CD4-positive, alpha-beta T cell treated with Interleukin-12 subunit alpha and Interleukin-12 subunit beta, for 1 hour (primary cell): ENCODE measurements around the gene ZNF532.
"Not testable (repeated sequence)": the region's sequence is repeated elsewhere in the genome, so short reads cannot be mapped to it uniquely, and the experiment has no call there.

Experiments
- DNase-seq: peaks from one replicate; pipeline ENCODE4 v3.0.0-alpha.2; 2020

Gene ZNF532

DNA sequence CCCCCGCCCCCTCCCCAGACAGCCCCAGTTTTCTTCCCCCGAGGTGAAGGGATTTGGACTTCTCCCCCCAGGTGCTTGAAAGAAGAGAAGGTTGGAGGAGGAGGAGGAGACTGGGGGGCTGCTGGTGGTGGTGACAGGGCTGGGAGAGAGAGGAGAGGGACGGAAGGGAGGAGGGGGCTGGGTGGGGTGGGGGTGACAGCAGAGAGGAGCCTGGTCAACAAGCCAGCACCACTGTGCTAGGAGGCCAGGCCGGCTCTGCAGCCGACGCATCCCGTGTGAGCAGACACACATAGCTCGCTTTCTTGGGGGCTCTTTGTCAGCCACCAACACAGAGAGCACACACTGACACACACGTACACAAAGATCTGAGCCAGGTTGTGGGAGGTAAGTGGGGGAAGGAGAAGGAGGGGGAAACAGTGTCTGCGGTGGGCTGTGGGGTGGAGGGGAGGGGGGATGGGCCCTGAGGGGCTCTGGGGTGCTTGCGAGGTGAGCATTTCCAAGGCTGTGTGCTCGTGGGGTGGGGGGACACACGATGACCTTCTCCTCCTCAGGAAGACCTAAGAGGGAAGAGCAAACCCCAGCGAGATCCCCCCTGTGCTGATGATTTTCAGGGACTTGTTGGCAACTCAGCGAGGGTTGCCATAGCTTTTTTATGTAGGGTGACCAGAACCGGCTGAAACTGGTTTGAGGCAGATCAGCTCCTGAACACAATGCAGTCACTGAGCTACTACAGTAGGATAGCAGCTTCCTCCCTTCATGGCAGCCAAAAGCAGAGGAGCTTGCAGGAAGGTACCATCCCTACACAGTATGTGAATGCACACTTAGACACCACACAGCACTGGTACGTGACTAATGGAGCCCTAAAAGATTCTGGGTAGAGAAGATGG, at the start of gene ZNF532:
Gene ZNF532 (plus strand): TSS at position 732 of the 887 bp plus-strand sequence. CDS start 53,411 bp downstream, outside the sequence.
- peak; percentile 11 for DNase-seq

GRCh38 chr18:58819051-58819450, 45.6 kb upstream of the ZNF532 start:
- peak; percentile 50 for DNase-seq

GRCh38 chr18:58820251-58820650, 44.4 kb upstream of the ZNF532 start:
- no peak for DNase-seq

DNA sequence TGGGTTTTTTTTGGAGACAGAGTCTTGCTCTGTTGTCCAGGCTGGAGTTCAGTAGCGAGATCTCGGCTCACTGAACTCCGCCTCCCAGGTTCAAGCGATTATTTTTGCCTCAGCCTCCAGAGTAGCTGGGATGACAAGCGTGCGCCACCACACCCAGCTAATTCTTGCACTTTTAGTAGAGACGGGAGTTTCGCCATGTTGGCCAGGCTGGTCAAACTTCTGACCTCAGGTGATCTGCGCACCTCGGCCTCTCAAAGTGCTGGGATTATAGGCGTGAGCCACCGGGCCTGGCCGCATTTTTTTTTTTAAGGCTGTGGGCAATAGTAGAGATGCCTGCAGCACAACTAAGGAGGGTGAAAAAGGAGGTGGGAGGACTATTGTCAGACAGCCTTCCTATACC, 41.7 kb upstream of the ZNF532 start:
- no peak for DNase-seq

- no peak for DNase-seq
Observed at GRCh38 chr18:58823412-58823811, 41.3 kb upstream of the ZNF532 start.

DNA sequence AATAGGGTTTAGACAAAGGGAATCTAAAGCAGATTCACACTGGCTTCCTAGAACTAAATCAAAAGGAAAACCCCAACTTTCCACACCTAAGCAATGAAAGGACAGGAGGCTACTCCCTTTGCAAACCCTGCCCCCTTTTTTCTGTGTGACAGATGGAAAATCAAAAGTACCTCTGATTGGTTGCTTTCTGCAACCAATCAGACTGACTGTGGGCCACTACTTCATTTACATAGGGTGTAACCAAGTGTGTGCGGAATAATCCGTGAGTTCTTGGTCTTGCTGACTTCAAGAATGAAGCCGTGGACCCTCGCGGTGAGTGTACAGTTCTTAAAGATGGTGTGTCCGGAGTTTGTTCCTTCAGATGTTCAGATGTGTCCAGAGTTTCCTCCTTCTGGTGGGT, 37.8 kb upstream of the ZNF532 start:
- not testable (repeated sequence) for DNase-seq

DNA sequence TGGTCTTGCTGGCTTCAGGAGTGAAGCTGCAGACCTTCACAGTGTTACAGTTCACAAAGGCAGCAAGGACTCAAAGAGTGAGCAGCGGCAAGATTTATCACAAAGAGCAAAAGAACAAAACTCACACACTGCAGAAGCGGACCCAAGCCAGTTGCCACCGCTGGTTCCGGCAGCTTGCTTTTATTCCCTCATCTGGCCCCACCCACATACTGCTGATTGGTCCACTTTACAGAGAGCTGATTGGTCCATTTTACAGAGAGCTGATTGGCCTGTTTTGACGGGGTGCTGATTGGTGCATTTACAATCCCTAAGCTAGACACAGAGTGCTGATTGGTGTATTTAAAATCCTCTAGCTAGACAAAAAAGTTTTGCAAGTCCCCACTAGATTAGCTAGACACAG, 37.2 kb upstream of the ZNF532 start:
- no peak for DNase-seq

DNA sequence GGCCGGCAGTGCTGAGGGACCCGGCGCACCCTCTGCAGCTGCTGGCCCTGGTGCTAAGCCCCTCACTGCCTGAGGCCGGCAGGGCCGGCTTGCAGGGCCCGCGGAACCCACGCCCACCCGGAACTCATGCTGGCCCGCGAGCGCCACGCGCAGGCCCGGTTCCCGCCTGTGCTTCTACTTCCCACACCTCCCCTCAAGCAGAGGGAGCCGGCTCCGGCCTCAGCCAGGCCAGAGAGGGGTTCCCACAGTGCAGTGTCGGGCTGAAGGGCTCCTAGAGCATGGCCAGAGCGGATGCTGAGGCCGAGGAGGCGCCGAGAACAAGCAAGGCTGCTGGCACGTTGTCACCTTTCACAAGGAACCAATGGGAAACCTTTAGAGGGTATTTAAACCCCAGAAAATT, 36.8 kb upstream of the ZNF532 start:
- no peak for DNase-seq

- DNase-seq = no peak
Observed at GRCh38 chr18:58828399-58829121, 36.1 kb upstream of the ZNF532 start.

GRCh38 chr18:58829263-58829662, 35.4 kb upstream of the ZNF532 start:
- no peak for DNase-seq

- not testable (repeated sequence) for DNase-seq
Observed at GRCh38 chr18:58829886-58830285, 34.8 kb upstream of the ZNF532 start.

DNA sequence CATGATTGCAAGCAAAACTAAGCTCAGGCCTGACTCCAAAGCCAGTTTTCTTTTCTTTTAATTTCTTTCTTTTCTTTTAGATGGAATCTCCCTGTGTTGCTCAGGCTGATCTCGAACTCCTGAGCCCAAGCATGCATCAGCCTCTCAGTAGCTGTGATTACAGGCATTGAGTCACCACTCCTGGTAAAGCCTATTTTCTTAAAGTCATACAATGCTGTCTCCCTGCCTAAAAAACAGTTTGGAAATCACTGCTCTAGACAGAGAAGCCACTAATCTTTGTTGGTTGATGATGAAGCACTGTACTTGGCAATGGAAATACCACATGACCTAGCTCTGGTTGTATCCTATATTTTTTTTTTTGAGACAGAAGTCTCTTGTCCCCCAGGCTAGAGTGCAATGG, 33.1 kb upstream of the ZNF532 start:
- DNase-seq = no peak

- no peak for DNase-seq
Observed at GRCh38 chr18:58838165-58838860, 26.4 kb upstream of the ZNF532 start.

- DNase-seq = no peak
Observed at GRCh38 chr18:58838946-58839345, 25.7 kb upstream of the ZNF532 start.

DNA sequence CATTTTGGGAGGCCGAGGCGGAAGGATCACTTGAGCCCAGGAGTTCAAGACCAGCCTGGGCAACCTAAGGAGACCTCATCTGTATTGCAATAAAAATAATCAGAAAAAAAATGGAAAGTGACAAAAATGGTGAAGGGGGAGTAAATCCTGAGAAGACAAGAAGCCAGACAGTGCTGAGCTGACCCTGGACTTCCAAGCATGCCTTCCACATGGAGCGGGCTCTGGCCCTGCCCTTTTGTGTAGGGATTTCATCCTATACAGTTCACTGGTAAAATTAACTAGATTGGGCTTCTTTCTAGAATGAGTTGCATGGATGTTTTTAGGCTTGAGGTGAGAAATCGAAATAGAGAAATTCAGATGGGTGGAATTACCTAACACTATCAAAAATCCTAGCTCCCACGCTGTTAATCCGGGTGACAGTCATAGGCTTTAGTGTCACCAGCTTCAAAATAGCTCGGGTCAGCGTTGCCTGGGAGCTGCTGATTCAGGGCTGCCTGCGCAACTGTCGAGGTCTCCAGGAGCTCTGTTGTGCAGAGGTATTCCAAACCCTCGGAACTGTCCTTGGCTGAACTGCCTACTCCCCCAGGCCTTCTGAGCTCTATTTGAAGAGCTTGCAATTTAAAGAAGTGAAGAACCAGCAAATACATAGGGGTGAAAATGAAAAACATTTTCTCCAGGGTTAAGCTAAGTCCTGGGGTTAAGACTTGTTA, 21.5 kb upstream of the ZNF532 start:
- DNase-seq = no peak

DNA sequence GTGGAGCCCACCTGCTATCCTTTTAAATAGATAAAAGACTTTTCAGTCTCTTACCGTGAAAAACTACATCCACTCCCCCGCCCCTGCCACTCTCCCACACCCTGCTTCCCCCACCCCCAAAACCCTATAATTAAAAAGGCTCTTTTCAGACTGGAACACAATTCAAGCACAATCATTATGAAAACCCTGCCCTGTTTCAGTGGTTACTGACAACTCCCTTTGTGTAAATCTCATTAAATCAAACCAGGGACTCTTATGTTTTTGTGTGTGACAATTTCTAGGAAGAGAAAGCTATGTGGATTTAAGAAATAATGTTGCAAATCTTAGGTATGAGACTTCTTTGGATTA, 21.0 kb upstream of the ZNF532 start:
- no peak for DNase-seq

DNA sequence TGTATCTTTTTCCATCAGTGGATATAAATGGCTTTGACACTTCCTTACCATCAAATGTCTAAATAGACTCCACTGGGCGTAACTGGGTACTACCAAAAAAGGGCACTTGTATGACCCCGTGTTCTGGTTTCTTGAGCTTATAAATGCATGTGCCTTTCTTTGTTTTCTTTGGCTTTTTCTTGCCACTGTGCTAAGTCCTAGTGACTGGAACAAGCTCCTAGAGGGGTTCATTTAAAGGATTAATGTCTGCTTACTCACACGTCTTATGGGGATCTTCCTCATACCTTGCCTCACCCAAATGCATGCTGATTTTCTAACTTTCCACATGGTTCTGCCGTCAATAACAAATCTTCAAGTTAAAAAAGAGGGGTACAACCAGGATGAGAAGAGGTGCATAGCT, 19.8 kb upstream of the ZNF532 start:
- DNase-seq = no peak

- DNase-seq = no peak
Observed at GRCh38 chr18:58845928-58846724, 18.6 kb upstream of the ZNF532 start.

DNA sequence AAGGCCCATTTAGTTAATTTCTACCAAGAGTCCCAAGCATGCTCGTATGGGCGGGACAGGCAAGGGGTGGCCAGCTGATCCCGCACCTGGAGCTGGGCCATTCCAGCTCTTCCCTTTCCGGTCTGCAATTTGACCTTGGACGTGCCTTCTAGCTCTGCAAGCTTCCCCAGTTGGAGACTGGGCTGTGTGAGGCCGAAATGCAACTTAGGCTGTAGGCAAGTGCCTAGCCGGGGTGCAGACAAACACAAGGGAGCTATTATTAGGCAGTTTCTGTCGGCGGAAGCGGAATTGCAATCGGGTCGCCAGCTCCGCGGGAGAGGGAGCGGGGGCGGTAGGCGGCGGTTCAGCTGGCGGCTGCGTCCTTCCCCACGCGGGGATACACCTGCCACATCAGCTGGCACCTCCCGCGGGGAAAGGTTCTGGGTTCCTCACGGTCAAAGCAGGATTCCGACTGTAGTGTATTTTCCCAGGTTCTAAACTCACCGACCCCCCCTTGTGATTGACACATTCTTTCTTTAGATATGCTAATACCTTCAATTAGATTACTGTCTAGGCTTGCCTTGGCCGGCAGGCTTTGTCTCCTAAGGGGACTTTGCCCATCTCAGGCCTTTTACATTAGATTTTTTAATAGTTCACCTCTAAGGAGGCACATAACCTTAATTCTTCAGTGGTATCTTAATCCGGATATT, 17.1 kb upstream of the ZNF532 start:
- DNase-seq = no peak

GRCh38 chr18:58848685-58849084, 16.0 kb upstream of the ZNF532 start:
- DNase-seq = no peak

GRCh38 chr18:58850786-58851469, 13.7 kb upstream of the ZNF532 start:
- DNase-seq = no peak
